ENCODE data around the gene HNF4A. TPM values are rescaled to one million over a fixed set of nuclear protein-coding genes. Genes with fewer than 3 reads are reported as not detected.

Gene HNF4A
- total RNA-seq, 2 donors from 2014 or later = not detected

GRCh38 chr20:44396369-44397130, 41.1 kb downstream of the HNF4A start:
- Mint-ChIP-seq H3K27ac (no peak overlapping the region), H3K36me3 (no peaks in the 10 kb centered on the region), H3K9me3 (no peaks in the 10 kb centered on the region)
- DNase-seq (ENCODE audit: low spot score in 2 of 2) (no peak), ATAC-seq (no peak)

GRCh38 chr20:44398335-44398734, 42.8 kb downstream of the HNF4A start:
- ATAC-seq (no peak), DNase-seq (ENCODE audit: low spot score in 2 of 2) (no peak)
- H3K27ac Mint-ChIP-seq = no peak overlapping the region
- no peaks in the 10 kb centered on the region for H3K36me3 Mint-ChIP-seq
- no peaks in the 10 kb centered on the region for H3K9me3 Mint-ChIP-seq

- no peak overlapping the region for H3K27ac Mint-ChIP-seq
- ATAC-seq = no peak
- H3K9me3 Mint-ChIP-seq = peaks cover 0 to 2% of the 10 kb centered on the region in 2 donors
- no peak for DNase-seq (ENCODE audit: low spot score in 2 of 2)
- no peaks in the 10 kb centered on the region for H3K36me3 Mint-ChIP-seq
Observed at GRCh38 chr20:44399446-44399845, 43.9 kb downstream of the HNF4A start.

- DNase-seq (ENCODE audit: low spot score in 2 of 2) (no peak), ATAC-seq (no peak)
- no peak overlapping the region for H3K27ac Mint-ChIP-seq
- peaks cover 0 to 7% of the 10 kb centered on the region in 2 donors for H3K9me3 Mint-ChIP-seq
- no peaks in the 10 kb centered on the region for H3K36me3 Mint-ChIP-seq
Observed at GRCh38 chr20:44400671-44400969, 45.1 kb downstream of the HNF4A start.

- peaks cover 0 to 7% of the 10 kb centered on the region in 2 donors for H3K9me3 Mint-ChIP-seq
- H3K36me3 Mint-ChIP-seq = no peaks in the 10 kb centered on the region
- ATAC-seq (no peak), DNase-seq (ENCODE audit: low spot score in 2 of 2) (no peak)
- H3K27ac Mint-ChIP-seq = no peak overlapping the region
Observed at GRCh38 chr20:44400970-44401769, 45.7 kb downstream of the HNF4A start.

GRCh38 chr20:44401770-44402390, 46.4 kb downstream of the HNF4A start:
- Mint-ChIP-seq H3K9me3 (peaks cover 0 to 7% of the 10 kb centered on the region in 2 donors), H3K27ac (no peak overlapping the region), H3K36me3 (no peaks in the 10 kb centered on the region)
- DNase-seq (ENCODE audit: low spot score in 2 of 2) = no peak
- no peak for ATAC-seq

- DNase-seq (ENCODE audit: low spot score in 2 of 2) (no peak), ATAC-seq (no peak)
- Mint-ChIP-seq H3K9me3 (peaks cover 0 to 7% of the 10 kb centered on the region in 2 donors), H3K36me3 (no peaks in the 10 kb centered on the region), H3K27ac (no peak overlapping the region)
Observed at GRCh38 chr20:44402391-44403193, 47.1 kb downstream of the HNF4A start.

- DNase-seq (ENCODE audit: low spot score in 2 of 2) (no peak), ATAC-seq (no peak)
- H3K9me3 Mint-ChIP-seq = peaks cover 0 to 7% of the 10 kb centered on the region in 2 donors
- no peak overlapping the region for H3K27ac Mint-ChIP-seq
- no peaks in the 10 kb centered on the region for H3K36me3 Mint-ChIP-seq
Observed at GRCh38 chr20:44403194-44404112, 48.0 kb downstream of the HNF4A start.

GRCh38 chr20:44404204-44405181, 49.0 kb downstream of the HNF4A start:
- Mint-ChIP-seq H3K27ac (no peak overlapping the region), H3K36me3 (no peaks in the 10 kb centered on the region), H3K9me3 (peaks cover 0 to 7% of the 10 kb centered on the region in 2 donors)
- no peak for ATAC-seq
- DNase-seq (ENCODE audit: low spot score in 2 of 2) = no peak

GRCh38 chr20:44405257-44405656, 49.8 kb downstream of the HNF4A start:
- Mint-ChIP-seq H3K27ac (no peak overlapping the region), H3K36me3 (no peaks in the 10 kb centered on the region), H3K9me3 (peaks cover 0 to 7% of the 10 kb centered on the region in 2 donors)
- DNase-seq (ENCODE audit: low spot score in 2 of 2) (no peak), ATAC-seq (no peak)

- H3K36me3 Mint-ChIP-seq = no peaks in the 10 kb centered on the region
- no peak for DNase-seq (ENCODE audit: low spot score in 2 of 2)
- ATAC-seq = no peak
- peaks cover 0 to 7% of the 10 kb centered on the region in 2 donors for H3K9me3 Mint-ChIP-seq
- H3K27ac Mint-ChIP-seq = peak overlapping the region in 1 of 2 donors; percentile 79
Observed at GRCh38 chr20:44405785-44406571, 50.5 kb downstream of the HNF4A start.

GRCh38 chr20:44406572-44407137, 51.2 kb downstream of the HNF4A start:
- no peak for ATAC-seq
- DNase-seq (ENCODE audit: low spot score in 2 of 2) = no peak
- Mint-ChIP-seq H3K27ac (peak overlapping the region in 1 of 2 donors; percentile 79), H3K36me3 (no peaks in the 10 kb centered on the region), H3K9me3 (peaks cover 0 to 7% of the 10 kb centered on the region in 2 donors)

- Mint-ChIP-seq H3K27ac (no peak overlapping the region), H3K36me3 (no peaks in the 10 kb centered on the region), H3K9me3 (peaks cover 0 to 7% of the 10 kb centered on the region in 2 donors)
- no peak for DNase-seq (ENCODE audit: low spot score in 2 of 2)
- ATAC-seq = no peak
Observed at GRCh38 chr20:44407402-44408184, 52.1 kb downstream of the HNF4A start.

Measured in activated naive CD4-positive, alpha-beta T cell treated with anti-CD3 and anti-CD28 coated beads, Interleukin-2, amount 50 U/mL, for 72 hours (primary cell).